ENCODE measurements around the gene EIF2B4. TPM values are rescaled to one million over a fixed set of nuclear protein-coding genes. Genes with fewer than 3 reads are reported as not detected.
A peak's percentile ranks its signal among the peaks of the same experiment; 100 is the strongest.

The EIF2B4 gene
- total and polyA plus RNA-seq, 7 experiments from 2014 or later = 23.8 to 56.1 (median 42.2) TPM

DNA sequence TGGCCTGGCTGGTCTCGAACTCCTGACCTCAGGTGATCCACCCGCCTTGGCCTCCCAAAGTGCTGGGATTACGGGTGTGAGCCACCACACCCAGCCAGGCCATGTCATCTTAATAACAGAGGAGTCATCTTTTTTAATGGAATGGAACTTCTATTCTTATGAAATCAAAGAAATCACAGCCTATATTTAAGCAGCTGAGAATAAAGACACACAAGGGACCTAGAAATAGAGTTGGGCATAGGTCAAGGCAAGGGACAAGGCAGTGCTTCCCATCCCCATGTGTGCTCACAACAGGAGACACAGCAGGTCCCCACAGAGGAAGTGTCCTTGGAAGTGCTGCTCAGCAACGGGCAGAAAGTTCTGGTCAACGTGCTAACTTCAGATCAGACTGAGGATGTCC is 3.4 kb upstream of the EIF2B4 start:
- H3K36me3 Mint-ChIP-seq = peaks cover 4 to 39% (median 19%) of the 10 kb centered on the region in 5 donors

DNA sequence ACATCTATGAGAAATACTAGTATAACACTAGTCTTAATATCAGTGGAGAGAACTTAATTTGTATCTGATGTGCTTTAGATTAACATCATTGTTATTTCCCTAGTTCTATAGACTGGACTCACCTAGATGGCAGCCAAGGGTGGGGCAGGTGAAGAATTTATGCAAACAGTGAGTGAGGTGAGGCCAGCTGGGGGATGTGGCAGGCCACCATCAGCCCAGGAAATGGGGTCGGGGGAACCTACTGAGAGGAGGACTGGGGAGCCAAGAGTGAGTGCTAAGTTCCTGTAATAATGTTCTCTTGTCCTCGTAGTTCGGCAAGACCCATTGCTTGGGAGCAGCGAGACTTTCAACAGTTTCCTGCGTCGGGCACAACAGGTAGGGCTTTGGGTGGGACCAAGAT is 2.8 kb upstream of the EIF2B4 start:
- Histone ChIP-seq H3K4me1 (ENCODE audit: control insufficient read depth in 2 of 2, insufficient read depth in 2 of 2, low read length in 2 of 2) (peaks cover 29 to 30% of the 10 kb centered on the region in 2 donors), H3K27ac (ENCODE audit: low read depth, low read length) (peak overlapping the region; percentile 93), H3K4me3 (ENCODE audit: low read length) (no peak overlapping the region), H3K9me3 (ENCODE audit: control insufficient read depth in 2 of 3, low read length in 3 of 3) (no peaks in the 10 kb centered on the region), H3K27me3 (ENCODE audit: control insufficient read depth in 2 of 2, insufficient read depth in 2 of 2, low read length in 2 of 2) (no peaks in the 10 kb centered on the region), H3K36me3 (ENCODE audit: control insufficient read depth in 2 of 3, insufficient read depth in 3 of 3, low read length in 3 of 3) (peaks cover 14 to 65% (median 39%) of the 10 kb centered on the region in 3 experiments)
- Mint-ChIP-seq H3K4me1 (peaks cover 31 to 52% (median 43%) of the 10 kb centered on the region in 7 donors), H3K27ac (peak overlapping the region in 7 of 9 donors; percentile 8 to 95 (median 79)), H3K36me3 (peaks cover 4 to 39% (median 19%) of the 10 kb centered on the region in 5 donors), H3K4me3 (peak overlapping the region in 9 of 10 donors; percentile 10 to 99 (median 50)), H3K9me3 (no peaks in the 10 kb centered on the region), H3K27me3 (no peaks in the 10 kb centered on the region)
- POLR2A ChIA-PET = interaction anchor here (4.5 to 10.6 kb wide), 4 partner anchors 7 to 57 kb away, joined by 40 to 67 read pairs (median 55); partner anchors contain the start of genes GTF3C2, MPV17, NRBP1 and ZNF513
- ATAC-seq = no peak
- intact Hi-C loops (cut with micrococcal nuclease) = loop anchor here in 1 of 2 donors (5.0 kb wide), 1 partner anchor 156 kb away; the partner anchor contains the start of gene CAD
- no peak for DNase-seq
- CTCF ChIA-PET = interaction anchor here (1.4 kb wide), 1 partner anchor 16 kb away, joined by 4 read pairs; the partner anchor contains the start of gene GTF3C2

More for the DNA sequence above, 3.4 kb upstream of the EIF2B4 start:
- H3K4me3 ChIP-seq (ENCODE audit: low read length) = no peak overlapping the region
- no peaks in the 10 kb centered on the region for H3K27me3 ChIP-seq (ENCODE audit: control insufficient read depth in 2 of 2, insufficient read depth in 2 of 2, low read length in 2 of 2)
- H3K9me3 ChIP-seq (ENCODE audit: control insufficient read depth in 2 of 3, low read length in 3 of 3) = no peaks in the 10 kb centered on the region
- peaks cover 8 to 69% (median 36%) of the 10 kb centered on the region in 3 experiments for H3K36me3 ChIP-seq (ENCODE audit: control insufficient read depth in 2 of 3, insufficient read depth in 3 of 3, low read length in 3 of 3)
- H3K4me1 Mint-ChIP-seq = peaks cover 30 to 49% (median 39%) of the 10 kb centered on the region in 7 donors
- POLR2A ChIA-PET = interaction anchor here (5.8 to 10.6 kb wide), 2 partner anchors 17 to 50 kb away, joined by 40 to 65 read pairs; partner anchors contain the start of genes GTF3C2 and MPV17
- H3K27me3 Mint-ChIP-seq = no peaks in the 10 kb centered on the region
- ATAC-seq (no peak), DNase-seq (no peak)
- H3K4me1 ChIP-seq (ENCODE audit: control insufficient read depth in 2 of 2, insufficient read depth in 2 of 2, low read length in 2 of 2) = peaks cover 26 to 27% of the 10 kb centered on the region in 2 donors
- no peak overlapping the region for H3K4me3 Mint-ChIP-seq
- no peak overlapping the region for H3K27ac ChIP-seq (ENCODE audit: low read depth, low read length)
- CTCF ChIA-PET = no interaction called here
- H3K27ac Mint-ChIP-seq = peak overlapping the region in 3 of 9 donors; percentile 30 to 79 (median 46)
- no peaks in the 10 kb centered on the region for H3K9me3 Mint-ChIP-seq
- intact Hi-C loops (cut with micrococcal nuclease) = loop anchor here in 1 of 2 donors (5.0 kb wide), 1 partner anchor 156 kb away; the partner anchor contains the start of gene CAD

DNA sequence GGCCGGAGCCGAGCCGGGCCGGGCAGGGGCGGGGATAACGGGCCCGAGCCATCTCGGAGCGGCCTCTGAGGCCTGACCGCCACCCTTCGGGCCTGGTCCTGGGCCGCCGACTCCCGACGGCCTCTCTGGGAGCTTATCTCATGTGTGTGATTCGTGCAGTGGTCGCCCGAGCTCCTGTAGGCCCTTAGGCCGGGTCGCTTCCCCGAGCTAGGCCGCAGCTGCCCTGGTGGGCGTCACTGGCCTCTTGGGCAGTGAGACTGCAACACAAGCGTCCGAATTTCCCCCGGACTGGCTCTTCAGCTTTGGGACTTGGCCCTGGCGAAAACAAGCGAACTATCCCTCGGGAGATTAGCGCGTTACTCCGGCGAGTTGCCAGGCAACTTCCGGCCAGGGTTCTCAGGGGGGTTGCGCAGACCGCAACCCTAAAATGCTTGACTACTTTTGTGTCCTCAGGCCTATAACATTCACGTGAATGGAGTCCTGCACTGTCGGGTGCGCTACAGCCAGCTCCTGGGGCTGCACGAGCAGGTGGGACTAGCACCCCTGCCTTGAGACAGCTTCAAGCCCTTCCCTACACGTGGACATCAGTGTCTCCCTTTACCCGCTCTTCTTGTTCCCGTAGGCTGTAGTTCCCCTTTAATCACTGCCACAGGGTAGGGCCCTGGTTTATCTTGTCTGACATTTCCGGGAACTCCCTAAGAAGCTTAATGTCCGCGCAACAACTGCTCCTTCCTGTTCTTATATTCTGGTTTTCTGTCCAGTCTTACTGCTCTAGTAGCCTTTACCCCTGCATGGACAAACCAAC is 880 bp upstream of the EIF2B4 start:
- H3K36me3 ChIP-seq (ENCODE audit: control insufficient read depth in 2 of 3, insufficient read depth in 3 of 3, low read length in 3 of 3) = peaks cover 27 to 65% (median 41%) of the 10 kb centered on the region in 3 experiments
- intact Hi-C loops (cut with micrococcal nuclease) = loop anchor here (1.0 to 5.0 kb wide), 23 partner anchors 9 to 586 kb away; partner anchors contain the start of genes CAD (in 2 of the 2), IFT172 (in 2 of the 2), MPV17 (in 2 of the 2) and NRBP1 (in 2 of the 2)
- POLR2A ChIA-PET = interaction anchor here (0.6 to 10.6 kb wide), 13 partner anchors 9 to 519 kb away, joined by 3 to 67 read pairs (median 5); partner anchors contain the start of genes AGBL5, GPN1, GTF3C2 and MPV17

DNA sequence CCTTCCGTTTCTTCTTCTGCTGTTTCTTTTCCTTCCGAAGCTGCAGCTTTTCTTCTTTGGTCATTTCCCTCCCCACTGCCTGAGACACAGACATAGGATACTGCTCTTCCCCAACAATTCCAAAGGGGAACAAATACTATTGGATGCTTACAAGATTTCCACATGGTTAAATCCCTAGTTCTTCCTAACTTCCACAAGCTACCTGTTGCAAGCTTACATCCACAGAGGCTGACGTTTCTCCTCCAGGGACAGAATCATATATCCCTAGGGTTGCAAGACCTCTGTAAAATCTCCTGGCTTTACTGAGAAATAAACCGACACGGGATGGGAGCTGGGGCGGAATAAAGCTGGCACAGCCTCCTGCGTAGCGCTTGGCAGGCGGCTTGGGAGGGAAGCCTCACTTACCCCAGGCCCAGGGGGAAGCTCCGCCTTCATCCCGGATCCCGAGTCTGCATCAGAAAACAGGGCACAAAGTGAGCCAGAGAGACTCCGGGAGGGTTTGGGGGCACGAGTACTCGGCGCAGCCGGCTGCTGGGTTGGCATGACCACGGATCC is 590 bp downstream of the EIF2B4 start:
- no peak for DNase-seq
- Histone ChIP-seq H3K36me3 (ENCODE audit: control insufficient read depth in 2 of 3, insufficient read depth in 3 of 3, low read length in 3 of 3) (peaks cover 24 to 61% (median 30%) of the 10 kb centered on the region in 3 experiments), H3K9me3 (ENCODE audit: control insufficient read depth in 2 of 3, low read length in 3 of 3) (no peaks in the 10 kb centered on the region), H3K27ac (ENCODE audit: low read depth, low read length) (peak overlapping the region; percentile 88), H3K4me3 (ENCODE audit: low read length) (peak overlapping the region; percentile 94), H3K4me1 (ENCODE audit: control insufficient read depth in 2 of 2, insufficient read depth in 2 of 2, low read length in 2 of 2) (peaks cover 29 to 30% of the 10 kb centered on the region in 2 donors), H3K27me3 (ENCODE audit: control insufficient read depth in 2 of 2, insufficient read depth in 2 of 2, low read length in 2 of 2) (no peaks in the 10 kb centered on the region)
- peak overlapping the region; percentile 85 to 100 (median 94) for H3K4me3 Mint-ChIP-seq
- peak overlapping the region; percentile 60 to 99 (median 91) for H3K27ac Mint-ChIP-seq
- H3K36me3 Mint-ChIP-seq = peaks cover 2 to 30% (median 25%) of the 10 kb centered on the region in 5 donors
- ATAC-seq = no peak
- H3K4me1 Mint-ChIP-seq = peaks cover 29 to 53% (median 43%) of the 10 kb centered on the region in 7 donors
- ChIA-PET POLR2A (interaction anchor here (0.7 to 10.6 kb wide), 9 partner anchors 9 to 259 kb away, joined by 3 to 67 read pairs (median 18); partner anchors contain the start of genes CCDC121, GPN1, GTF3C2 and MPV17), CTCF (interaction anchor here (0.7 to 3.0 kb wide), 4 partner anchors 10 to 61 kb away, joined by 3 to 10 read pairs (median 4); partner anchors contain the start of gene ZNF513)
- no peaks in the 10 kb centered on the region for H3K9me3 Mint-ChIP-seq
- no peaks in the 10 kb centered on the region for H3K27me3 Mint-ChIP-seq
- intact Hi-C loops (cut with micrococcal nuclease) = loop anchor here (1.0 to 5.0 kb wide), 23 partner anchors 11 to 584 kb away; partner anchors contain the start of genes CAD (in 2 of the 2), IFT172 (in 2 of the 2), MPV17 (in 2 of the 2) and NRBP1 (in 2 of the 2)

More for the DNA sequence above, 880 bp upstream of the EIF2B4 start:
- Mint-ChIP-seq H3K27me3 (no peaks in the 10 kb centered on the region), H3K36me3 (peaks cover 4 to 29% (median 26%) of the 10 kb centered on the region in 5 donors), H3K4me1 (peaks cover 31 to 53% (median 46%) of the 10 kb centered on the region in 7 donors), H3K9me3 (no peaks in the 10 kb centered on the region), H3K4me3 (peak overlapping the region; percentile 85 to 100 (median 96)), H3K27ac (peak overlapping the region; percentile 81 to 98 (median 94))
- CTCF ChIA-PET = interaction anchor here (0.6 to 3.0 kb wide), 3 partner anchors 9 to 312 kb away, joined by 3 to 10 read pairs (median 5); partner anchors contain the start of gene ZNF513
- DNase-seq (peak in 3 of 9 donors; percentile 16 to 45 (median 33)), ATAC-seq (peak; percentile 8)
- H3K4me3 ChIP-seq (ENCODE audit: low read length) = peak overlapping the region; percentile 94
- no peaks in the 10 kb centered on the region for H3K9me3 ChIP-seq (ENCODE audit: control insufficient read depth in 2 of 3, low read length in 3 of 3)
- peak overlapping the region; percentile 93 for H3K27ac ChIP-seq (ENCODE audit: low read depth, low read length)
- H3K27me3 ChIP-seq (ENCODE audit: control insufficient read depth in 2 of 2, insufficient read depth in 2 of 2, low read length in 2 of 2) = no peaks in the 10 kb centered on the region
- H3K4me1 ChIP-seq (ENCODE audit: control insufficient read depth in 2 of 2, insufficient read depth in 2 of 2, low read length in 2 of 2) = peaks cover 29 to 30% of the 10 kb centered on the region in 2 donors

DNA sequence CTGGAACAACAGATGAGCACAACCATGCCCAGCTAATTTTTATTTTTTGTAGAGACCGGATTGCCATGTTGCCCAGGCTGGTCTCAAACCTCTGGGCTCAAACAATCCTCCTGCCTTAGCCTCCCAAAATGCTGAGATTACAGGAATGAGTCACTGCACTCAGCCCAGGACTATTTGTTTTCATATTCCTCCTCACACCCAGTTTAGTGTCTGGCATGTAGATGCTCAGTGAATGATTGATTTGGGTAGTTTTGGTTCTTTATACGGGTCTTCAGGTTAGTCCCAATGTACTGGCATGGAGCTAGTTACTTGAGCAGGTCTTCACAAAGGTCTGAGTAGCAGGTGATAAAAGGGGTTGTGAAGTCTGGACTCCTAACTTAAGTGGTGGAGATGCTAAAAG is 6.2 kb downstream of the EIF2B4 start:
- H3K9me3 ChIP-seq (ENCODE audit: control insufficient read depth in 2 of 3, low read length in 3 of 3) = no peaks in the 10 kb centered on the region
- no peak overlapping the region for H3K4me3 ChIP-seq (ENCODE audit: low read length)
- Mint-ChIP-seq H3K4me1 (peaks cover 4 to 17% (median 13%) of the 10 kb centered on the region in 7 donors), H3K9me3 (no peaks in the 10 kb centered on the region), H3K27me3 (no peaks in the 10 kb centered on the region), H3K4me3 (no peak overlapping the region), H3K36me3 (peaks cover 0 to 22% (median 11%) of the 10 kb centered on the region in 5 donors), H3K27ac (peak overlapping the region in 1 of 9 donors; percentile 28)
- ChIA-PET POLR2A (interaction anchor here (0.7 to 10.6 kb wide), 5 partner anchors 7 to 267 kb away, joined by 3 to 65 read pairs (median 3); partner anchors contain the start of gene GTF3C2), CTCF (no interaction called here)
- no peak for ATAC-seq
- H3K4me1 ChIP-seq (ENCODE audit: control insufficient read depth in 2 of 2, insufficient read depth in 2 of 2, low read length in 2 of 2) = peaks cover 5 to 7% of the 10 kb centered on the region in 2 donors
- H3K36me3 ChIP-seq (ENCODE audit: control insufficient read depth in 2 of 3, insufficient read depth in 3 of 3, low read length in 3 of 3) = peaks cover 16 to 41% (median 19%) of the 10 kb centered on the region in 3 experiments
- DNase-seq = no peak
- no peaks in the 10 kb centered on the region for H3K27me3 ChIP-seq (ENCODE audit: control insufficient read depth in 2 of 2, insufficient read depth in 2 of 2, low read length in 2 of 2)
- intact Hi-C loops (cut with micrococcal nuclease) = no loop called here
- H3K27ac ChIP-seq (ENCODE audit: low read depth, low read length) = no peak overlapping the region
